ENCODE measurements around the gene PDE8A. TPM values are rescaled to one million over a fixed set of nuclear protein-coding genes. Genes with fewer than 3 reads are reported as not detected.

The PDE8A gene
- total and polyA plus RNA-seq, 2 of the 4 experiments (the other 2 are of a cell fraction): 32.4 to 35.9 TPM

DNA sequence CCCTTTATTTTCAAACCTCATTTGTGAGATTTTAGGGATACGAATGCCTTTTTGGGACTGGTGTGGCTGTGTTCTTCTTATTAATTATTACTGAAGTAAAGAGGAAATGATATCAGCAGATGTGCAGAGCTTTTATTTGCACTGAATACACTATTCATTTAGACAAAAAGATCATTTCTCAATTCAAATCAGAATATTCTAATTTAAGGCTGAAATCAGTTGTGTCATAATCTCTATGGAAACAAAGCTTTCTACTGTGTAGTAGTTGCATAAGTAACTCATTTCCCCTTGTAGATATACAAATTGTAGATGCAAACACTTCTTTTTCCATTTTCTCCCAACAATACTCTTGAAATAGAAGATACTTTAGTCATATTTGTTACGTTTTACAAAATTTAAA is 56.0 kb downstream of the PDE8A start:
- DNase-seq (no peak), ATAC-seq (ENCODE audit: low read depth) (no peak)
- Histone ChIP-seq H3K36me3 (ENCODE audit: control insufficient read depth, insufficient read depth, low read length) (no peaks in the 10 kb centered on the region), H3K9me1 (ENCODE audit: insufficient read depth, low read length) (peaks cover 3% of the 10 kb centered on the region), H3K9me3 (ENCODE audit: control insufficient read depth, insufficient read depth, low read length) (no peaks in the 10 kb centered on the region), H4K5ac (ENCODE audit: low read depth, low read length) (no peak overlapping the region), H3K14ac (replicated peaks; ENCODE audit: low read depth, low read length) (no peak overlapping the region), H3K79me1 (ENCODE audit: low read depth in 1 of 2, low read length in 2 of 2) (peaks cover 27 to 78% of the 10 kb centered on the region in 2 experiments), H3K18ac (ENCODE audit: low read depth, low read length) (no peak overlapping the region), H2BK20ac (ENCODE audit: low read depth, low read length) (no peak overlapping the region), H3K9ac (ENCODE audit: low read depth, low read length) (no peak overlapping the region), H3K4ac (ENCODE audit: low read depth, low read length) (no peak overlapping the region), H3K4me1 (ENCODE audit: control insufficient read depth, insufficient read depth, low read length) (peaks cover 9% of the 10 kb centered on the region), H4K20me1 (ENCODE audit: insufficient read depth, low read length) (no peaks in the 10 kb centered on the region; the same call in 1 of the 2 replicates), H3K4me3 (ENCODE audit: insufficient read depth, low read depth, low read length) (no peak overlapping the region), H3K27ac (ENCODE audit: insufficient read depth, low read length) (no peak overlapping the region), H3K27me3 (ENCODE audit: control insufficient read depth, insufficient read depth, low read length) (no peaks in the 10 kb centered on the region), H3K4me2 (ENCODE audit: low read depth, low read length) (no peak overlapping the region), H2BK5ac (ENCODE audit: low read depth, low read length, poor library complexity, severe bottlenecking) (no peak overlapping the region), H2BK120ac (ENCODE audit: low read depth, low read length) (no peak overlapping the region), H4K91ac (ENCODE audit: insufficient read depth, low read depth, low read length) (no peak overlapping the region), H3K56ac (ENCODE audit: extremely low read depth, insufficient read depth, low read length) (no peak overlapping the region), H4K8ac (ENCODE audit: low read depth in 2 of 2, low read length in 2 of 2) (no peak overlapping the region), H2BK15ac (ENCODE audit: low read depth, low read length) (no peak overlapping the region), H2AK5ac (ENCODE audit: low read depth, low read length) (no peak overlapping the region), H2AFZ (replicated peaks; ENCODE audit: low read length, poor library complexity) (no peak overlapping the region), H2AK9ac (replicated peaks; ENCODE audit: low read depth, low read length, poor library complexity) (no peak overlapping the region), H3K23ac (ENCODE audit: low read depth, low read length) (no peak overlapping the region)
- ChIA-PET POLR2A (ENCODE audit: unreplicated experiment) (no interaction called here), CTCF (interaction anchor here (0.6 kb wide), 1 partner anchor 41 kb away, joined by 3 read pairs; no protein-coding TSS in a partner anchor)
- WGBS, 2 experiments (ENCODE audit: extremely low coverage in 2 of 2, insufficient read length in 1 of 2): no CpG with 5 or more reads among the region's 2 CpGs
- dilution Hi-C loops (cut with HindIII; ENCODE audit: low sequenced_read_pairs, unreplicated experiment): no loop called here
- TF ChIP-seq, protein P1, sequence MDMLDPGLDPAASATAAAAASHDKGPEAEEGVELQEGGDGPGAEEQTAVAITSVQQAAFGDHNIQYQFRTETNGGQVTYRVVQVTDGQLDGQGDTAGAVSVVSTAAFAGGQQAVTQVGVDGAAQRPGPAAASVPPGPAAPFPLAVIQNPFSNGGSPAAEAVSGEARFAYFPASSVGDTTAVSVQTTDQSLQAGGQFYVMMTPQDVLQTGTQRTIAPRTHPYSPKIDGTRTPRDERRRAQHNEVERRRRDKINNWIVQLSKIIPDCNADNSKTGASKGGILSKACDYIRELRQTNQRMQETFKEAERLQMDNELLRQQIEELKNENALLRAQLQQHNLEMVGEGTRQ (IDR thresholded peaks at IDR 0.05; ENCODE audit: low read depth, low read length): no peak
- TF ChIP-seq RFX5 (IDR thresholded peaks at IDR 0.05; ENCODE audit: low read depth, low read length) (no peak), MAZ (IDR thresholded peaks at IDR 0.05; ENCODE audit: borderline replicate concordance, low read depth, low read length) (no peak), RCOR1 (IDR thresholded peaks at IDR 0.05; ENCODE audit: insufficient replicate concordance, low read length) (no peak), MXI1 (IDR thresholded peaks at IDR 0.05; ENCODE audit: borderline replicate concordance, low read depth, low read length) (no peak), POLR2A (IDR thresholded peaks at IDR 0.05; ENCODE audit: low read depth, low read length) (no peak), CTCF (conservative IDR thresholded peaks at IDR 0.05; ENCODE audit: low read depth, low read length) (no peak), FOS (IDR thresholded peaks at IDR 0.05; ENCODE audit: low read depth, low read length) (no peak), NFE2L2 (IDR thresholded peaks at IDR 0.05; ENCODE audit: low read depth, low read length) (no peak), CHD1 (IDR thresholded peaks at IDR 0.05; ENCODE audit: low read depth, low read length) (no peak), RAD21 (IDR thresholded peaks at IDR 0.05; ENCODE audit: low read length) (no peak), CEBPB (IDR thresholded peaks at IDR 0.05; ENCODE audit: low read depth, low read length) (no peak), SMC3 (IDR thresholded peaks at IDR 0.05; ENCODE audit: low read depth, low read length) (no peak), BHLHE40 (IDR thresholded peaks at IDR 0.05; ENCODE audit: low read depth, low read length) (no peak), MAFK (IDR thresholded peaks at IDR 0.05; ENCODE audit: low read depth, low read length) (no peak)
- TF ChIP-seq, protein P2, sequence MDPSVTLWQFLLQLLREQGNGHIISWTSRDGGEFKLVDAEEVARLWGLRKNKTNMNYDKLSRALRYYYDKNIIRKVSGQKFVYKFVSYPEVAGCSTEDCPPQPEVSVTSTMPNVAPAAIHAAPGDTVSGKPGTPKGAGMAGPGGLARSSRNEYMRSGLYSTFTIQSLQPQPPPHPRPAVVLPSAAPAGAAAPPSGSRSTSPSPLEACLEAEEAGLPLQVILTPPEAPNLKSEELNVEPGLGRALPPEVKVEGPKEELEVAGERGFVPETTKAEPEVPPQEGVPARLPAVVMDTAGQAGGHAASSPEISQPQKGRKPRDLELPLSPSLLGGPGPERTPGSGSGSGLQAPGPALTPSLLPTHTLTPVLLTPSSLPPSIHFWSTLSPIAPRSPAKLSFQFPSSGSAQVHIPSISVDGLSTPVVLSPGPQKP (IDR thresholded peaks at IDR 0.05; ENCODE audit: borderline replicate concordance, low read depth, low read length): no peak
- in situ Hi-C loops (cut with MboI; ENCODE audit: low sequenced_read_pairs): no loop called here
- intact Hi-C loops (cut with micrococcal nuclease): no loop called here
- no TSS peak for BruUV-seq (replicated peaks)
